Measurements from ENCODE around the gene CEP192.

DNA sequence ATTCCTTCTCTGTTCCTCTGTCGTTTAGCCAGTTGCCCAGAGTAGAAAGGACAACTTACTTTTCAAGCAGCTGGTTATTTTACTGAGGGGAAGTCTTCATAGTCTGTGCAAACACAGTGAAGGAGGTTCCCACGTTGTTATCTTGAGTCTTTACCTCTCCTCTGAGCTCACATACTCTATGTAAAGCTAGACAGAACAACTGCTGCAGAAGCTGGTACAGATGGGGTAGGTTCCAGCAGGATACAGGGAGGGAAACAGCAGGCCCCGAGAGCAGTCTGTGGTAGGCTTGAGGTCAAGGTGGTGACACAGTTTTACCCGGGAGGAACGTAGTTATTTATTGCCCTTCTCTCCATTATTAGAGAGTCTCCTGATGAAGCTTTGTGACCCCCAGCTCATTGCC, 134.0 kb downstream of the CEP192 start:
- TF ChIP-seq, protein P1, sequence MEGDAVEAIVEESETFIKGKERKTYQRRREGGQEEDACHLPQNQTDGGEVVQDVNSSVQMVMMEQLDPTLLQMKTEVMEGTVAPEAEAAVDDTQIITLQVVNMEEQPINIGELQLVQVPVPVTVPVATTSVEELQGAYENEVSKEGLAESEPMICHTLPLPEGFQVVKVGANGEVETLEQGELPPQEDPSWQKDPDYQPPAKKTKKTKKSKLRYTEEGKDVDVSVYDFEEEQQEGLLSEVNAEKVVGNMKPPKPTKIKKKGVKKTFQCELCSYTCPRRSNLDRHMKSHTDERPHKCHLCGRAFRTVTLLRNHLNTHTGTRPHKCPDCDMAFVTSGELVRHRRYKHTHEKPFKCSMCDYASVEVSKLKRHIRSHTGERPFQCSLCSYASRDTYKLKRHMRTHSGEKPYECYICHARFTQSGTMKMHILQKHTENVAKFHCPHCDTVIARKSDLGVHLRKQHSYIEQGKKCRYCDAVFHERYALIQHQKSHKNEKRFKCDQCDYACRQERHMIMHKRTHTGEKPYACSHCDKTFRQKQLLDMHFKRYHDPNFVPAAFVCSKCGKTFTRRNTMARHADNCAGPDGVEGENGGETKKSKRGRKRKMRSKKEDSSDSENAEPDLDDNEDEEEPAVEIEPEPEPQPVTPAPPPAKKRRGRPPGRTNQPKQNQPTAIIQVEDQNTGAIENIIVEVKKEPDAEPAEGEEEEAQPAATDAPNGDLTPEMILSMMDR (IDR thresholded peaks at IDR 0.05): no peak
- TF ChIP-seq POLR2A (IDR thresholded peaks at IDR 0.05): no peak
